Measurements from ENCODE around the gene KIAA2012.

- TF ChIP-seq CTCF (IDR thresholded peaks at IDR 0.05; ENCODE audit: low read depth, low read length), result no peak
- TF ChIP-seq POLR2A (IDR thresholded peaks at IDR 0.05; ENCODE audit: extremely low read depth, insufficient read length), result no peak
Measured at GRCh38 chr2:202127687-202128331, 54.8 kb downstream of the KIAA2012 start.

Data from NB4 (cell line).